GM18499 (cell line): Measurements from ENCODE around the gene DPH6.
"Not testable (repeated sequence)": the region's sequence is repeated elsewhere in the genome, so short reads cannot be mapped to it uniquely, and the experiment has no call there.

Source experiments
- ATAC-seq: cut with Tn5 transposase; IDR thresholded peaks from one replicate; pipeline ENCODE4 v1.9.1; 2021; ENCODE audit warnings: moderate number of reproducible peaks; ENCODE audit not compliant: insufficient read depth, unreplicated experiment

DPH6 gene

GRCh38 chr15:35376707-35377106 lies 169.3 kb downstream of the DPH6 start:
- no peak for ATAC-seq

GRCh38 chr15:35374661-35375060 lies 171.3 kb downstream of the DPH6 start:
- no peak for ATAC-seq

DNA sequence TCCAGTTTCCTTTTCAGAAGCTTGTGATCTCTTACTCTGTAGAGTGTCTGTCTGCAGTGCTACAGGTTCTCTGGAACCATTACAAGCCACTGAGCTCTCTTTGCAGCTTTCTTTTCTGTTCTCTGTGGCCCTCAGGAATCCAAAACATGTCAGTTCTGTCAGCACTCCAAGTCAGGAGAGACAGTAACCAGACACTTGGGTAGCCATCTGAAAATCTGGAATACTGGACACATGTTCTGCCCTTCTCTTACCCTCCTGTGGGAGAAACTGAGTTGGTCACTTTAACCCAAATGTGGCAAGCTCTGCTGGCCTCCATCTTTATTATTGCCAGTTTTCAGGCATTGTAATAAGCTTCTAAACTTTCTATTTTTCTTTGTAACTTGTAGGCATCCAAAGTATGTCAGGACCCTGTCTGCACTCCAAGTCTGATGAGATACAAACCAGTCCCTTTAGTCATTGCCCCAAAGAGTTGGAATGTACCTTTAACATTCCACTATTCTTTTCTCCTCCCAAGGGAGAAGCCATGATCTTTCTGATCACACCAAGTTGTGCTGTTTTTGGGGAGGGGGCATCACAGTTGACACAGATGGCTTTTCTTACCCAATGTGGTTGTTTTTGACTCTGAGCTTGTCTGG lies 183.7 kb downstream of the DPH6 start:
- no peak for ATAC-seq

DNA sequence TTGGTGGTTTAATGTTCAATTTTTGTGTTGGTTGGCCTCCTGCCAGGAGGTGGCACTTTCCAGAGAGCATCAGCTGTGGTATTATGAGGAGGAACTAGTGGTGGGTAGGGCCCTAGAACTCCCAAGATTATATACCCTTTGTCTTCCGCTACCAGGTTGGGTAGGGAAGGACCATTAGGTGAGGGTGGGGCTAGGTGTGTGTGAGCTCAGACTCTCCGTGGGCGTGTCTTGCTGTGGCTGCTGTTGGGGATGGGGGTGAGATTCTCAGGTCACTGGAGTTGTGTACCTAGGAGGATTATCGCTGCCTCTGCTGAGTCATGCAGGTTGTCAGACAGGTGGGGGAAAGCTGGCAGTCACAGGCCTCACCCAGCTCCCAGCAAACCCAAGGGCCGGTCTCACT lies 187.1 kb downstream of the DPH6 start:
- no peak for ATAC-seq

DNA sequence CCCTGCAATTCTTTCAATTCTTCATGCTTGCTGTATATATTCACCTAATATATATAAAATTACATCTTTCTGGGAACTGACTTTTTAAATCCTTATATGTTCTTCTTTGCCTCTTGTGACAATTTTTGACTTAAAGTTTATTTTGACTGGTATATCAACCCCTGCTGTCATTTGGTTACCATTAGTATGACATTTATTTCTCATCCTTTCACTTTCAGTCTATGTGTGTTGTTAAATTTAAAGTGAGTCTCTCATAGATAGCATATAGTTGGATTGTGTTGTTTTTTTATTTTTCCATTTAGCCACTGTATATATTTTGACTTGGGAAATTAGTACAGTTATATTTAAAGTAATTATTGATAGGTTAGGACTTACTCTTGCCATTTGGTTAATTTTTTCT lies 194.9 kb downstream of the DPH6 start:
- no peak for ATAC-seq

DNA sequence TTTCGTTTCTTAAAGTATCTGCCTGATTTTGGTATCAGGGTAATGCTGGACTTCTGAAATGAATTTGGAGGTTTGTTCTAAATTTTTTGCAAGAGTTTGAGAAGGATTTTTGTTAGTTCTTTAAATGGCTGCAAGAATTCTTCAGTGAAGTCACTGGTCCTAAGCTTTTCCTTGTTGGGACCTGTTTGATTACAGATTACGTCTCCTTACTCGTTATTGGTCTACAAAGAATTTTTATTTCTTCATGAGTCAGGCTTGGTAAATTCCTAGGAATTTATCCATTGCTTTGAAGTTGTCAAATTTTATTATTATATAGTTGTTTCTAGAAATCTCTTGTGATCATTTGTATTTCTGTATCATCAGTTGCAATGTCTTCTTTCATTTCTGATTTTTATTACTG lies 196.0 kb downstream of the DPH6 start:
- ATAC-seq, result no peak

DNA sequence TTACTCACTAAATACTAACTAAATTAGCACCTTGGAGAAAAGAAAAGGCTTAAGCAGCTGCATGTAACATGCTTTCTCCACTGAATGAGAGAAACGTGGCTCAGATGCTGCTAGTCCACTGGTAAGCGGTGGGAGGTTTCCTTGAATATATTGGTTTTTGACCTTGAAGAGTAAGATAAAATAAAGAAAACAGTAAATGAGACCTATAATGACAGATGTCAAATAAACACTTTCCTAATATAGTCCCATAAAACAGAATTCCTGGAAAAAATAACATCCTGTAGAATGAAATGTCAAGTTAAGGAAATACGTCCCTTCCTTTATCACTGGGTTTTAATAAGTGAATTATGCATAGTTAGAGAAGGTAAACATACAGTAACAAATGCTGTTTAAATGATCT lies 215.0 kb downstream of the DPH6 start:
- no peak for ATAC-seq

DNA sequence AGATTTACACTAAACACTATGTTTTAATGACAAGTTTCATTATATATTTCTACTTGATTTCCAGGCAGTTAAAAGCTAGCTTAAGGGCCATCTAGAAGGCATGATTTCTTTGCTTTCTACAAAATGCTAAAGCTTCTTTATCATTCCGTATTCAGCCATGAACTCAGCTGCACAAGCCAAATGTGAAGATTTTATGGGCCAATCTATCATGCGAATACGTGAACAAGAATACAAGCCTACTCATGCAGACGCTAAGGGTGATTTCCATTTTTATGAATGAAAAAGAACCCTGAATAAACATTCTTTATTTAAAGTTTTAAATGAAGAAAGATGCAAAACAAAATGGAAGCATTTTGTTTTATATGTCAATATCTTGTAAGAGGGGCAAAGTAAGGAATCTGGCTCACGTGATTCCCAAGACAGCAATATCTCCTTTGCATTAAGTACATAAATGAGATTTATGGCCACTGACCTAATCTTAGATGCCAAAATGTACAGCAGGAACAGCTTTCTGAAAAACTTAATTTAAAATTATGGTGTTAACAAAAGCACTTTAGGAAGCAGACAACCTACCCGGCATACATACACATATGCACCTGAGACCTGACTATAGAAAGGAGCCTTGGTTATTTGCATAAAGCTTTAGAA lies 215.8 kb downstream of the DPH6 start:
- no peak for ATAC-seq

DNA sequence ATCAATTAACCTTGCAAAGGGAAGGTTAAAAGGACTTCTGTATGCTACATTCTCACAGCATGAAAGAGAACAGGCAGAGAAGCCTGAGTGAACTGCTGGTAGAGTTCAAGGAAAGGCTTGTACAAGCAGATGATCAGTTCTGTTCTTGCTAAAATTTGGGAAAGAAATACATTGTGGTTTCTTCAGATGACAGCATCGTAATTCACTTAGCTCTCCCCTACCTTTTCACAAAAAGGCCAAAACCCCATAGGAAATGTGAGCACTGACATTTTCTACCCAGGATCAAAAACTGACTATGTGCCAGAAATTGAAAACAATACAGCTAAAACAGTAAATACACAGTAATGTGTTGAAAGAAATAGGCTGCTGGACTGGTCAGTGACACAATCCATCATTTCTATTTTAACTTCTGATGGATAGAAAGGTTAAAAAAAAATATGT lies 216.4 kb downstream of the DPH6 start:
- ATAC-seq, result no peak

DNA sequence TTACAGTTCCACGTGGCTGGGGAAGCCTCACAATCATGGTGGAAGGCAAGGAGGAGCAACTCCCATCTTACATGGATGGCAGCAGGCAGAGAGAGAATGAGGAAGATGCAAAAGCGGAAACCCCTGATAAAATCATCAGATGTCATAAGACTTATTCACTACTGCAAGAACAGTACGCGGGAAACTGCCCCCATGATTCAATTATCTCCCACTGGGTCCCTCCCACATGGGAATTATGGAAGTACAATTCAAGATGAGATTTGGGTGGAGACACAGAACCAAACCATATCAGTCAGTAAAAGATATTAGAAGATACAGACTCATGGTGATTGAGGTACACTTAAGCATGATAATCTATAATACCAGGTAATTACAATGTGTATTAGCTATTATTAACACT lies 217.1 kb downstream of the DPH6 start:
- not testable (repeated sequence) for ATAC-seq

DNA sequence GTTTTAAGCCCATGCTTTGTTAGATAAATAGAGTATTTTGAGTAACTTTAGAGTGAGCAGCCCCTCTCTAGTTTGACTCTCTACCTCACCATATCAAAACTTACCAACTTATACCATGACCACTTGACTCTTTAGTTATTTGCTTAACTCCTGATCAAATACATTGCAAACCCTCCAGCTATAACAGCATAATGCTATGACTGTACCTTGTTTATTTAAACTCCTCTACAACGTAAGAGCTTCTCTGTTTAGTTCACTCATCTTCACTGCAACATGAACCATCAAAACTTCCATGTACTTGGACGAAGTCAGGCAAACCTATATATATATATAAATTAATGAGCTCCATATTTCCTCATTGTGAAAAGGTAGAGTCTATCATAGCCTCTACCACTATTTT lies 218.2 kb downstream of the DPH6 start:
- ATAC-seq, result no peak

DNA sequence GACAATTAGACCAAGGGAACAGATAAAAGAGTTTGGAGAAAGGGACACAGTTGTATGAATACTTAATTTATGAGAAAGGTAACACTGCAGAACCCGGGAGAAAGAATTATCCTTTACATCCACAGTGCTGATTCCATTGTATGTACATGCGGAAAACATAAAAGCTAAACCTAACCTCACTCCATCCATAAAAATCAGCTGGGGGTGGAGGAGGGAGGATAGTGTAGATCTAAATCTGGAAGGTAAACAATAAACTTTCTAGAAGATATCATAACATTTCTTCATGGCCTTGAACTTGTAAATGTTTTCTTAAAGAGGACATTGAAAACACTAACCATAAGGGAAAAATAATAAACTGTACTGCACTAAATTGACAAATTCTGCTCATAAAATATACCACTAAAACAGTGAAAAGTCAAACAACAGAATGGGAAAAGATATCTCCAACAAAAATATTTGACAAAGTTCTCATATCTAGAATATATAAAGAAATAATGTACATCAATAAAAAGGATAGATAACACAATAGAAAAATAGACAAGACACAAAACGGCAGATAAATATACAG lies 220.5 kb downstream of the DPH6 start:
- no peak for ATAC-seq

- no peak for ATAC-seq
Observed at GRCh38 chr15:35323141-35323540, 222.8 kb downstream of the DPH6 start.

- ATAC-seq, result no peak
Observed at GRCh38 chr15:35321926-35322325, 224.0 kb downstream of the DPH6 start.

DNA sequence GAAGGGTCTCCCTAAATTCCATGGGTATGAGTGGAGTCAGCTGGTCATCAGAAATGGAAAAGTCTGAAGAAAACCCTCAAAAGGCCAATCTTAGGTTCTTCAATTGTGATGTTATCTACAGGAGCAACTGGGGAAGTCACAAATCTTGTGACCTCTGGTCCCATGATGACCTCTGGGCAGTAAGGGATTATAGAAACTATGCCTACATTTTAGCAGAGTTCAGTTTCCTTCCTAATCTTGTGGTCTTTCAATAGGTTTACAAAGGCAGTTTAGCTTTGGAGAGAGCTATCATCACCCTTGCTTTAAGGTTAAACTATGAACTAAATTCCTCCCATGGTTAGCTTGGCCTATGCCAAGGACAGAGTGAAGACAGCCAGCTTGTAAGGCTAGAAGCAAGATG lies 225.1 kb downstream of the DPH6 start:
- ATAC-seq, result no peak
